ENCODE data around the gene HAUS7.

- TF ChIP-seq, protein P1, sequence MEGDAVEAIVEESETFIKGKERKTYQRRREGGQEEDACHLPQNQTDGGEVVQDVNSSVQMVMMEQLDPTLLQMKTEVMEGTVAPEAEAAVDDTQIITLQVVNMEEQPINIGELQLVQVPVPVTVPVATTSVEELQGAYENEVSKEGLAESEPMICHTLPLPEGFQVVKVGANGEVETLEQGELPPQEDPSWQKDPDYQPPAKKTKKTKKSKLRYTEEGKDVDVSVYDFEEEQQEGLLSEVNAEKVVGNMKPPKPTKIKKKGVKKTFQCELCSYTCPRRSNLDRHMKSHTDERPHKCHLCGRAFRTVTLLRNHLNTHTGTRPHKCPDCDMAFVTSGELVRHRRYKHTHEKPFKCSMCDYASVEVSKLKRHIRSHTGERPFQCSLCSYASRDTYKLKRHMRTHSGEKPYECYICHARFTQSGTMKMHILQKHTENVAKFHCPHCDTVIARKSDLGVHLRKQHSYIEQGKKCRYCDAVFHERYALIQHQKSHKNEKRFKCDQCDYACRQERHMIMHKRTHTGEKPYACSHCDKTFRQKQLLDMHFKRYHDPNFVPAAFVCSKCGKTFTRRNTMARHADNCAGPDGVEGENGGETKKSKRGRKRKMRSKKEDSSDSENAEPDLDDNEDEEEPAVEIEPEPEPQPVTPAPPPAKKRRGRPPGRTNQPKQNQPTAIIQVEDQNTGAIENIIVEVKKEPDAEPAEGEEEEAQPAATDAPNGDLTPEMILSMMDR (IDR thresholded peaks at IDR 0.05), result no peak
- no peak for TF ChIP-seq POLR2A (IDR thresholded peaks at IDR 0.05)
Measured at GRCh38 chrX:153493085-153493484, 22.7 kb upstream of the HAUS7 start.

Data from Peyer's patch (tissue), 4 donors.